ENCODE results near the gene HOXD11. TPM values are rescaled to one million over a fixed set of nuclear protein-coding genes. Genes with fewer than 3 reads are reported as not detected.

Gene HOXD11
- total RNA-seq, 2 experiments from 2014 or later = not detected

DNA sequence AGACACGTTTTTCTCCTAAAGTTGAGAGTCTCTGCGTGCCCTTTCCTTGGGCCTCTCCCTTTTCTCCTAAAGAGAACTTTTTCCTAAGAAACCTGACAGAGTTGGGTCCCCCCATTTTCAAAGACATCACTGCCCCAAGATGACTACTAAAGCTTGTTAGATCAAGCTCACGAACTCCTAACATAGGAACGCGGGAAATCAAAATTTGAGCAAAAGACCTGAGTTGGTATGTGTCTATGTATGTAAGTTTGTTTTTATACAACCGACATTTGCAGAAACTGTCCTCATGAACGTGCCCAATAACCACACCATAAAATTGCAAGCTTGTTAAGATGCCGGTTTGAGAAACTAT is 13.2 kb upstream of the HOXD11 start:
- H3K36me3 Mint-ChIP-seq = peaks cover 3% of the 10 kb centered on the region
- no peak overlapping the region for H3K4me3 Mint-ChIP-seq
- peaks cover 93% of the 10 kb centered on the region for H3K27me3 Mint-ChIP-seq
- peaks cover 23% of the 10 kb centered on the region for H3K4me1 Mint-ChIP-seq
- peak overlapping the region; percentile 23 for H3K27ac Mint-ChIP-seq
- DNase-seq (no peak), ATAC-seq (ENCODE audit: low read depth) (no peak)
- H3K9me3 Mint-ChIP-seq = peaks cover 5% of the 10 kb centered on the region
- POLR2A ChIA-PET = no interaction called here

- Mint-ChIP-seq H3K36me3 (peaks cover 3% of the 10 kb centered on the region), H3K4me3 (no peak overlapping the region), H3K27ac (no peak overlapping the region), H3K27me3 (peaks cover 93% of the 10 kb centered on the region), H3K4me1 (peaks cover 23% of the 10 kb centered on the region), H3K9me3 (peaks cover 5% of the 10 kb centered on the region)
- DNase-seq = no peak
- no peak for ATAC-seq (ENCODE audit: low read depth)
- POLR2A ChIA-PET = no interaction called here
Observed at GRCh38 chr2:176094349-176094748, 12.7 kb upstream of the HOXD11 start.

- POLR2A ChIA-PET = interaction anchor here (1.4 kb wide), 1 partner anchor 406 kb away, joined by 4 read pairs; no protein-coding TSS in a partner anchor
- Mint-ChIP-seq H3K27me3 (peaks cover 90% of the 10 kb centered on the region), H3K9me3 (peaks cover 5% of the 10 kb centered on the region), H3K36me3 (peaks cover 2% of the 10 kb centered on the region), H3K27ac (no peak overlapping the region), H3K4me3 (no peak overlapping the region), H3K4me1 (peaks cover 23% of the 10 kb centered on the region)
- no peak for DNase-seq
- no peak for ATAC-seq (ENCODE audit: low read depth)
Observed at GRCh38 chr2:176095421-176095820, 11.7 kb upstream of the HOXD11 start.

GRCh38 chr2:176096243-176096985 is 10.7 kb upstream of the HOXD11 start:
- no peak for ATAC-seq (ENCODE audit: low read depth)
- POLR2A ChIA-PET = interaction anchor here (0.9 to 1.4 kb wide), 2 partner anchors 66 to 407 kb away, joined by 3 to 4 read pairs; no protein-coding TSS in a partner anchor
- H3K27ac Mint-ChIP-seq = no peak overlapping the region

GRCh38 chr2:176096986-176097819 is 9.9 kb upstream of the HOXD11 start:
- Mint-ChIP-seq H3K4me3 (peak overlapping the region; percentile 75), H3K27ac (no peak overlapping the region)
- POLR2A ChIA-PET = interaction anchor here (0.9 to 1.4 kb wide), 3 partner anchors 66 to 731 kb away, joined by 3 to 6 read pairs (median 4); no protein-coding TSS in a partner anchor

More at GRCh38 chr2:176096243-176096985, 10.7 kb upstream of the HOXD11 start:
- no peak for DNase-seq
- H3K4me1 Mint-ChIP-seq = peaks cover 23% of the 10 kb centered on the region
- H3K27me3 Mint-ChIP-seq = peaks cover 90% of the 10 kb centered on the region
- H3K9me3 Mint-ChIP-seq = peaks cover 5% of the 10 kb centered on the region
- peak overlapping the region; percentile 75 for H3K4me3 Mint-ChIP-seq
- H3K36me3 Mint-ChIP-seq = peaks cover 2% of the 10 kb centered on the region

DNA sequence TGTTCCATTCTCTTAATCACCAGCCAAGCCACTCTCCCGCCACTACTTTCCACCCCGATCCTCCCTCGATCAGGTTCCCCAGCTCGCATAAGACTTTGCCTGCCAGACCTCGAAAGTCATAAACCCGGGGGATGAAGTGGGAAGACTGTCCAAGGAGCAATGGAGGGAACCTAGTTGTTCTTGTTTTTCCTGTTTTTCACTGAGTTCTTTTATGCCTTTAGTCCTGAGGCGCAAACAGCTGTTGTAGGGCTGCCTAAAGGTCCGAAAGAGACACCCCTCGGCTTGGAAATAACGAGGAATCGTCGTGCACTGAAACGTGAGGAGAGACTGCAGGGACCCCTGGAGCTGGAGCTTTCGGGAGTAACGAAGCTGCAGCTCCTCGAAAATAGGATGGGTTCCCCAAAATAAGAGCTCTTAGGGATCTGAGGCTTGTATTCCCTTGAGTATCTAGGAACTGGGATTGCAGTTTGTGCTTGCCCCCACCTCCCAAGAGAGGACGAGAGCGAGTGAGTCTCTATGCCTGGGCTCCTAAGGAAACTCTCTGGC is 9.2 kb upstream of the HOXD11 start:
- Mint-ChIP-seq H3K4me3 (peak overlapping the region; percentile 75), H3K27me3 (peaks cover 96% of the 10 kb centered on the region), H3K36me3 (peaks cover 2% of the 10 kb centered on the region), H3K9me3 (peaks cover 2% of the 10 kb centered on the region), H3K4me1 (peaks cover 20% of the 10 kb centered on the region), H3K27ac (no peak overlapping the region)
- POLR2A ChIA-PET = interaction anchor here (1.2 kb wide), 1 partner anchor 732 kb away, joined by 6 read pairs; no protein-coding TSS in a partner anchor
- DNase-seq (no peak), ATAC-seq (ENCODE audit: low read depth) (no peak)

More at GRCh38 chr2:176096986-176097819, 9.9 kb upstream of the HOXD11 start:
- peaks cover 2% of the 10 kb centered on the region for H3K9me3 Mint-ChIP-seq
- ATAC-seq (ENCODE audit: low read depth) (peak; percentile 63), DNase-seq (peak; percentile 77)
- peaks cover 2% of the 10 kb centered on the region for H3K36me3 Mint-ChIP-seq
- peaks cover 20% of the 10 kb centered on the region for H3K4me1 Mint-ChIP-seq
- peaks cover 90% of the 10 kb centered on the region for H3K27me3 Mint-ChIP-seq

GRCh38 chr2:176098366-176099158 is 8.5 kb upstream of the HOXD11 start:
- Mint-ChIP-seq H3K4me1 (peaks cover 18% of the 10 kb centered on the region), H3K4me3 (no peak overlapping the region), H3K27ac (no peak overlapping the region), H3K27me3 (peaks cover 97% of the 10 kb centered on the region), H3K36me3 (peaks cover 2% of the 10 kb centered on the region), H3K9me3 (peaks cover 2% of the 10 kb centered on the region)
- no peak for DNase-seq
- ATAC-seq (ENCODE audit: low read depth) = no peak
- POLR2A ChIA-PET = no interaction called here

DNA sequence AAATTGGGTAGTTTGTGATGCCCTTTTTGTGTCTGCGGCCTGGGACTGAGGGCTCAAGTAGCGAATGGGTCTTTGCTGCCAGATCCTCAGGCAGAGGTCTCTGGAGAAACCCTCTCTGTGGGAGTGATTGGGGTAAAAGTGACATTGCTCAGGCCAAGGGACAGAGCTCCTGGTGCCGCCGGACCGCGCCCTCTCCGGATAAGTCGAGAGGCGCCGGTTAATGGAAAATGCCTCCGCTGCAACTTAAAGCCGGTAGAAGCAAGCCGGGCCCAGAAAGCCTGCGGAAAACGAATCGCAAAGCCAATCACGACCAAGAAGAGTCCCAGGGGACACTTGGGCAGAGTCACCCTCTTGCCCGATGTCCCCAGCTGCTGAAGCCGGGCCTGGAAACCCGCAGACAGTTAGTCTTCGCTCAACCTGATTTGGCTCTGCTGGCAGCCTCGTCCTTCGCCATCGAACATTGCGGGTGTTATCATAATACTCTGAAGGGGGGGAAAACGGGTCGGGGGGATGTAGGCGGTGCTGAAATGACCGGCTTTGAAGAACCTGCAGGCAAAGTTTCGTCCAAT is 7.8 kb upstream of the HOXD11 start:
- Mint-ChIP-seq H3K9me3 (no peaks in the 10 kb centered on the region), H3K4me1 (peaks cover 13% of the 10 kb centered on the region), H3K36me3 (no peaks in the 10 kb centered on the region), H3K27me3 (peaks cover 97% of the 10 kb centered on the region), H3K4me3 (no peak overlapping the region), H3K27ac (peak overlapping the region; percentile 9)
- ATAC-seq (ENCODE audit: low read depth) (no peak), DNase-seq (no peak)
- POLR2A ChIA-PET = no interaction called here

- POLR2A ChIA-PET = no interaction called here
- Mint-ChIP-seq H3K4me3 (no peak within 1 kb of the TSS), H3K27ac (peak within 1 kb of the TSS; percentile 9), H3K4me1 (peaks cover 14% of the 10 kb centered on the region), H3K36me3 (no peaks in the 10 kb centered on the region), H3K27me3 (peaks cover 97% of the 10 kb centered on the region), H3K9me3 (no peaks in the 10 kb centered on the region)
- no peak for ATAC-seq (ENCODE audit: low read depth)
- no peak for DNase-seq
Observed at GRCh38 chr2:176099728-176100546, 7.1 kb upstream of the HOXD11 start, which contains the start of gene HOXD12. HOXD12 (plus strand) TSS chr2:176099795; CDS start chr2:176099802, 7 bp downstream.

- H3K27ac Mint-ChIP-seq = no peak overlapping the region
- no peaks in the 10 kb centered on the region for H3K9me3 Mint-ChIP-seq
- ATAC-seq (ENCODE audit: low read depth) (no peak), DNase-seq (no peak)
- peaks cover 97% of the 10 kb centered on the region for H3K27me3 Mint-ChIP-seq
- POLR2A ChIA-PET = no interaction called here
- no peaks in the 10 kb centered on the region for H3K36me3 Mint-ChIP-seq
- no peak overlapping the region for H3K4me3 Mint-ChIP-seq
- peaks cover 17% of the 10 kb centered on the region for H3K4me1 Mint-ChIP-seq
Observed at GRCh38 chr2:176100547-176101140, 6.4 kb upstream of the HOXD11 start.

DNA sequence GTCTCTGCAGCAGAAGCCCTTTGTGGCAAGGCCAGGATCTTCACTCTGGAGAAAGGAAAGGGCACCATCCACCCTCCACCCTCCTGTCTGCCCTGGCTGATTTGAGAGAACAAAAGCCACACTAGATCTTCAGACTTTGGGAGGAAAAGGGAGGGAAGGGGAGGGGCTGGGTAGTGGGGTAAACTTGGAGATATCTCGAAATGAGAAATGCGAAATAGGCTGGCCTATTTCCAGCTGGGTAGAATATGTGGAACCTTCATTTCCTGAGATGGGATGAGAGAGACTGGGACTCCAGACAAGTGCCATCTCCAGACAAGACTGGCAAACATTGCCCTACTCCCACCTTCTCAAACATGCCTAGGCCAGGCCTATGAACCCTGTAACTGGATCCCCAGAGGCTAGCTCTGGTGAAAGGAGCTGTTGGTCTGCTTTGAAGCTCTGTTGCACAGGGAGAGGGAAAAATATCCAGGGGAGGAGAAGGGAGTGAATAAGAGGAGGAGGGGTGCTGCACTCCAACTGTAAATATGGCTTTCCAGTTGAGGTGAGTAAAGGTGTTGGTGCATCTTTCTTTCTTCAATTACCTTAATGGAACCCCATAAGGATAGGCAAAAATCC is 5.8 kb upstream of the HOXD11 start:
- H3K4me3 Mint-ChIP-seq = no peak overlapping the region
- H3K36me3 Mint-ChIP-seq = no peaks in the 10 kb centered on the region
- no peak for ATAC-seq (ENCODE audit: low read depth)
- POLR2A ChIA-PET = no interaction called here
- H3K27me3 Mint-ChIP-seq = peaks cover 97% of the 10 kb centered on the region
- H3K4me1 Mint-ChIP-seq = peaks cover 19% of the 10 kb centered on the region
- no peak overlapping the region for H3K27ac Mint-ChIP-seq
- DNase-seq = no peak
- no peaks in the 10 kb centered on the region for H3K9me3 Mint-ChIP-seq

Measured in activated naive CD8-positive, alpha-beta T cell treated with anti-CD3 and anti-CD28 coated beads, Interleukin-2, amount 10 ng/mL, durations not matched to agents 7 days and 5 days (primary cell).